K562 (cell line): ENCODE data around the gene SMIM15.

Experiments
- ARNT ChIP-seq, 2 experiments: fragments of 450-650 bp; IDR thresholded peaks; 2 replicates each; pipeline ENCODE4 v1.6.1; 2016; ENCODE audit warnings: mild to moderate bottlenecking in 1 of 2
- GTF2F1 ChIP-seq: IDR thresholded peaks from 2 replicates; pipeline ENCODE4 v1.6.1; 2011; ENCODE audit warnings: low read depth, low read length, improper control_type of control experiment
- HCFC1 ChIP-seq: IDR thresholded peaks from 2 replicates; pipeline ENCODE4 v1.6.1; 2012; ENCODE audit warnings: low read depth, low read length, improper control_type of control experiment
- MAZ ChIP-seq, 2 experiments: fragments of 450-650 bp in 1 of 2; sonication (generic) in 1 of 2; formaldehyde crosslinking; IDR thresholded peaks in 1 of 2; conservative IDR thresholded peaks in 1 of 2; 2 replicates each; pipeline versions ENCODE4 v1.4.0 to v1.5.0; 2020; ENCODE audit warnings: mild to moderate bottlenecking in 1 of 2, missing genetic modification reagents in 1 of 2
- MEIS2 ChIP-seq: fragments of 450-650 bp; IDR thresholded peaks from 2 replicates; pipeline ENCODE4 v1.6.1; 2014; ENCODE audit warnings: mild to moderate bottlenecking; ENCODE audit not compliant: partially characterized antibody
- PHF8 ChIP-seq: fragments of 200-600 bp; sonication (generic); IDR thresholded peaks from 2 replicates; pipeline ENCODE4 v1.6.1; 2012; ENCODE audit warnings: mixed run types, mild to moderate bottlenecking, inconsistent platforms, low read length, moderate library complexity, borderline replicate concordance
- TCF7L2 ChIP-seq: fragments of 150-350 bp; IDR thresholded peaks from 2 replicates; pipeline ENCODE4 v1.6.1; 2016; ENCODE audit warnings: low read depth, mild to moderate bottlenecking, low read length, moderate library complexity
- ZFX ChIP-seq: sonication (generic); formaldehyde crosslinking; IDR thresholded peaks from 2 replicates; pipeline ENCODE4 v1.8.0; 2022; ENCODE audit warnings: mild to moderate bottlenecking, missing genetic modification reagents, moderate library complexity
- ZNF324 ChIP-seq: fragments of 250-450 bp; sonication (Bioruptor Pico); IDR thresholded peaks from 2 replicates; pipeline ENCODE4 v1.4.0; 2020; ENCODE audit warnings: mild to moderate bottlenecking
- ZZZ3 ChIP-seq: fragments of 450-650 bp; IDR thresholded peaks from 2 replicates; pipeline ENCODE4 v1.6.1; 2016; ENCODE audit warnings: antibody characterized with exemption, mild to moderate bottlenecking, moderate library complexity
- TF ChIP-seq, protein P1 (sequence below), 3 experiments: IDR thresholded peaks in 2 of 3; conservative IDR thresholded peaks in 1 of 3; 2 replicates each; pipeline ENCODE4 v1.5.1; 2011 to 2012; ENCODE audit warnings: low read length in 3 of 3, mild to moderate bottlenecking in 3 of 3, control low read depth in 2 of 3, improper control_type of control experiment in 1 of 3, inconsistent platforms in 1 of 3, low read depth in 1 of 3, mixed read lengths in 1 of 3, moderate library complexity in 1 of 3; ENCODE audit not compliant: insufficient read depth in 2 of 3
- TF ChIP-seq, protein P2 (sequence below): sonication (generic); formaldehyde crosslinking; IDR thresholded peaks from 2 replicates; pipeline ENCODE4 v1.9.0; 2022; ENCODE audit warnings: mild to moderate bottlenecking, missing genetic modification reagents
- TF ChIP-seq, protein P3 (sequence below): sonication (generic); formaldehyde crosslinking; IDR thresholded peaks from 2 replicates; pipeline ENCODE4 v1.8.0; 2022; ENCODE audit warnings: mild to moderate bottlenecking, missing genetic modification reagents

DNA sequence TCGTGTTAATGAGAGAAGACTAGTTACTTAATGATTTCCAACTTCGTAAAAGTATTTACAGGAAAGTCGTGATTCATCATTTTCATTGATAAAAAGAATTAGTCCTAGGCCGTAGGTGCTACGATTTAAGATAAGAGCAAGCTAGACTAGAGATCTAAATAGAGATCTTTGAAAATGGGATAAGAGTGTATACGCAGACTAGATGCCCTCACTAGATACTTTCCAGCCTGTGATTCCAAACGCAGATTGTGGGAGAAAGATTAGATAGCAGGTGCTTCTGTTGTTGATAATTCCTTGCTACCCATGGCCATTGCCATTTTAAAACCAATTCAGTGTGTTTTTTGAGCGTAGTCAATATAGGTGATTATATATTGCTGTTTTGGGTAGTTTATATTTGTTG, 6.7 kb upstream of the SMIM15 start:
- TF ChIP-seq TCF7L2, result no peak
- no peak for TF ChIP-seq HCFC1
- TF ChIP-seq ZNF324 (CRISPR knock-in tag), result no peak
- TF ChIP-seq, protein P1, sequence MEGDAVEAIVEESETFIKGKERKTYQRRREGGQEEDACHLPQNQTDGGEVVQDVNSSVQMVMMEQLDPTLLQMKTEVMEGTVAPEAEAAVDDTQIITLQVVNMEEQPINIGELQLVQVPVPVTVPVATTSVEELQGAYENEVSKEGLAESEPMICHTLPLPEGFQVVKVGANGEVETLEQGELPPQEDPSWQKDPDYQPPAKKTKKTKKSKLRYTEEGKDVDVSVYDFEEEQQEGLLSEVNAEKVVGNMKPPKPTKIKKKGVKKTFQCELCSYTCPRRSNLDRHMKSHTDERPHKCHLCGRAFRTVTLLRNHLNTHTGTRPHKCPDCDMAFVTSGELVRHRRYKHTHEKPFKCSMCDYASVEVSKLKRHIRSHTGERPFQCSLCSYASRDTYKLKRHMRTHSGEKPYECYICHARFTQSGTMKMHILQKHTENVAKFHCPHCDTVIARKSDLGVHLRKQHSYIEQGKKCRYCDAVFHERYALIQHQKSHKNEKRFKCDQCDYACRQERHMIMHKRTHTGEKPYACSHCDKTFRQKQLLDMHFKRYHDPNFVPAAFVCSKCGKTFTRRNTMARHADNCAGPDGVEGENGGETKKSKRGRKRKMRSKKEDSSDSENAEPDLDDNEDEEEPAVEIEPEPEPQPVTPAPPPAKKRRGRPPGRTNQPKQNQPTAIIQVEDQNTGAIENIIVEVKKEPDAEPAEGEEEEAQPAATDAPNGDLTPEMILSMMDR (IDR thresholded peaks at IDR 0.05 in 2 of 3, conservative IDR thresholded peaks at IDR 0.05 in 1 of 3; ENCODE audit: insufficient read depth in 2 of 3, low read depth in 1 of 3, low read length in 3 of 3), result no peak
- no peak for TF ChIP-seq GTF2F1
- TF ChIP-seq PHF8, result no peak
- TF ChIP-seq ARNT (IDR thresholded peaks at IDR 0.05), result no peak
- TF ChIP-seq ZZZ3, result no peak
- TF ChIP-seq, protein P2, sequence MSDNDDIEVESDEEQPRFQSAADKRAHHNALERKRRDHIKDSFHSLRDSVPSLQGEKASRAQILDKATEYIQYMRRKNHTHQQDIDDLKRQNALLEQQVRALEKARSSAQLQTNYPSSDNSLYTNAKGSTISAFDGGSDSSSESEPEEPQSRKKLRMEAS (CRISPR knock-in tag), result no peak
- TF ChIP-seq MAZ (CRISPR knock-in tag; conservative IDR thresholded peaks at IDR 0.05 in 1 of 2, IDR thresholded peaks at IDR 0.05 in 1 of 2), result no peak
- TF ChIP-seq ZFX, result no peak
- TF ChIP-seq, protein P3, sequence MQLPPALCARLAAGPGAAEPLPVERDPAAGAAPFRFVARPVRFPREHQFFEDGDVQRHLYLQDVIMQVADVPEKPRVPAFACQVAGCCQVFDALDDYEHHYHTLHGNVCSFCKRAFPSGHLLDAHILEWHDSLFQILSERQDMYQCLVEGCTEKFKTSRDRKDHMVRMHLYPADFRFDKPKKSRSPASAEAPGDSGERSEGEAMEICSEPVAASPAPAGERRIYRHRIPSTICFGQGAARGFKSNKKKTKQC (CRISPR knock-in tag), result no peak
- no peak for TF ChIP-seq MEIS2
